ENCODE results near the gene RCC2.

Gene RCC2

DNA sequence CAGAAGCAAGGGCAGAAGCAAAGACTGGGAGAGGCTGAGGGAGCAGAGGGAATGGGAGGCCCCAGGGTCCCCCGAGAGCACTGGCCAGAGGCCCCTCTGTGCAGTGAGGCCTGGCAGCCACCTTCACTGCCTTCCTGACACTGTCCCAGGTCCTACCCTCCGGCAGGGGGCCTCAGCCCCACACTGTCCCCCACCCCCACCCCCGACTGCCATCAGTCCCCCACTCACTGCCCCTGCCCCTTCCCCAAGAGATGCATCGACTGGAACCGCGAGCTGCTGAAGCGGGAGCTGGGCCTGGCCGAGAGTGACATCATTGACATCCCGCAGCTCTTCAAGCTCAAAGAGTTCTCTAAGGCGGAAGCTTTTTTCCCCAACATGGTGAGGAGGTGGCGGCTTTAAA, 80.4 kb downstream of the RCC2 start:
- no peaks in the 10 kb centered on the region for H3K36me3 ChIP-seq (ENCODE audit: insufficient read depth)
- H3K27me3 ChIP-seq (ENCODE audit: insufficient read depth, low read depth), result peaks cover 60% of the 10 kb centered on the region
- TF ChIP-seq, protein P1, sequence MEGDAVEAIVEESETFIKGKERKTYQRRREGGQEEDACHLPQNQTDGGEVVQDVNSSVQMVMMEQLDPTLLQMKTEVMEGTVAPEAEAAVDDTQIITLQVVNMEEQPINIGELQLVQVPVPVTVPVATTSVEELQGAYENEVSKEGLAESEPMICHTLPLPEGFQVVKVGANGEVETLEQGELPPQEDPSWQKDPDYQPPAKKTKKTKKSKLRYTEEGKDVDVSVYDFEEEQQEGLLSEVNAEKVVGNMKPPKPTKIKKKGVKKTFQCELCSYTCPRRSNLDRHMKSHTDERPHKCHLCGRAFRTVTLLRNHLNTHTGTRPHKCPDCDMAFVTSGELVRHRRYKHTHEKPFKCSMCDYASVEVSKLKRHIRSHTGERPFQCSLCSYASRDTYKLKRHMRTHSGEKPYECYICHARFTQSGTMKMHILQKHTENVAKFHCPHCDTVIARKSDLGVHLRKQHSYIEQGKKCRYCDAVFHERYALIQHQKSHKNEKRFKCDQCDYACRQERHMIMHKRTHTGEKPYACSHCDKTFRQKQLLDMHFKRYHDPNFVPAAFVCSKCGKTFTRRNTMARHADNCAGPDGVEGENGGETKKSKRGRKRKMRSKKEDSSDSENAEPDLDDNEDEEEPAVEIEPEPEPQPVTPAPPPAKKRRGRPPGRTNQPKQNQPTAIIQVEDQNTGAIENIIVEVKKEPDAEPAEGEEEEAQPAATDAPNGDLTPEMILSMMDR (conservative IDR thresholded peaks at IDR 0.05; ENCODE audit: low read depth, low read length), result no peak
- no peak overlapping the region for H3K27ac ChIP-seq
- no peak overlapping the region for H3K9ac ChIP-seq
- no peaks in the 10 kb centered on the region for H3K79me2 ChIP-seq (ENCODE audit: insufficient read depth, low read depth)
- H3K4me3 ChIP-seq (IDR thresholded peaks at IDR 0.05; ENCODE audit: insufficient read depth, low read depth, low read length), result no peak overlapping the region
- no peak overlapping the region for H3K4me2 ChIP-seq
- H2AFZ ChIP-seq (ENCODE audit: low read depth), result no peak overlapping the region
- H4K20me1 ChIP-seq (ENCODE audit: insufficient read depth), result no peaks in the 10 kb centered on the region
- H3K4me1 ChIP-seq (ENCODE audit: low read depth, poor library complexity, severe bottlenecking), result no peaks in the 10 kb centered on the region

DNA sequence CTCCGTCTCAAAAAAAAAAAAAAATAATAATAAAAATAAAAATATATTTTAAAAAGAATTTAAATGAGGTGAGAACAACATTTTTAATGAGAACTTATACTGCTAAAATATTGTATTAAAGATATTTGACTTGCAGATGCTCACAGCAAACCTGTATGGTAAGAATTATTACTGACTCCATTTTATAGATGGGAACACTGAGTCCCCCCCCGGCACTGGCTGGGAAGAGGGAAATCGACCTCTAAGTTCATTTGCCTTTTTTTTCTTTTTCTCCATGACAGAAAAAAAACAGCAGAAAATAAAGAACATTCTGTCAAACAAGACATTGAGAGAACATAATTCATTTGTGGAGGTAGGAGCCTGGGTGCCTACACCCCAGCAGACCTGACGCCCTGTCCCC, 80.9 kb downstream of the RCC2 start:
- no peak overlapping the region for H3K4me2 ChIP-seq

More for the DNA sequence above, 80.9 kb downstream of the RCC2 start:
- TF ChIP-seq, protein P1 (conservative IDR thresholded peaks at IDR 0.05; ENCODE audit: low read depth, low read length), result no peak
- no peak overlapping the region for H3K27ac ChIP-seq
- H3K4me1 ChIP-seq (ENCODE audit: low read depth, poor library complexity, severe bottlenecking), result no peaks in the 10 kb centered on the region
- no peak overlapping the region for H3K4me3 ChIP-seq (IDR thresholded peaks at IDR 0.05; ENCODE audit: insufficient read depth, low read depth, low read length)
- no peak overlapping the region for H3K9ac ChIP-seq
- H3K79me2 ChIP-seq (ENCODE audit: insufficient read depth, low read depth), result no peaks in the 10 kb centered on the region
- H3K36me3 ChIP-seq (ENCODE audit: insufficient read depth), result no peaks in the 10 kb centered on the region
- H4K20me1 ChIP-seq (ENCODE audit: insufficient read depth), result no peaks in the 10 kb centered on the region
- H2AFZ ChIP-seq (ENCODE audit: low read depth), result no peak overlapping the region
- peaks cover 60% of the 10 kb centered on the region for H3K27me3 ChIP-seq (ENCODE audit: insufficient read depth, low read depth)

All from KMS-11 (cell line).